ENCODE measurements around the gene MUCL3.

DNA sequence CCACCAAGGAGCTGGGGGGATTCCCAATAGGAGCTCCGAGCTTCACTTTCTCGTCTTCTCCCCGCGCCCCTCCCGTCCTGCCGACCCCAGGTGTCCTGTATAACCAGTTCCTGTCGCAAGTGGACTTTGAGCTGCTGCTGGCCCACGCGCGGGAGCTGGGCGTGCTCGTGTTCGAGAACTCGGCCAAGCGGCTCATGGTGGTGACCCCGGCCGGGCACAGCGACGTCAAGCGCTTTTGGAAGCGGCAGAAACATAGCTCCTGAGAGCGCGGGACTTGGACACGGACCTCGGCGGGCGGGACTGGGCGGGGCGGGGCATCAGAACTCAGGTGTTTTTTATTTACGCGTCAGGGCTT lies 27.1 kb upstream of the MUCL3 start:
- TF ChIP-seq POLR2A (IDR thresholded peaks at IDR 0.05; ENCODE audit: low read depth, low read length), result no peak
- no peak for TF ChIP-seq TAF1 (IDR thresholded peaks at IDR 0.05; ENCODE audit: borderline replicate concordance, low read depth, low read length)
